HCT116 (cell line): ENCODE data around the gene TMPRSS3. TPM values are rescaled to one million over a fixed set of nuclear protein-coding genes. Genes with fewer than 3 reads are reported as not detected.

Source experiments
- ATAC-seq: fragments of 200-7000 bp; cut with Tn5 transposase; 2 replicates; pipeline ENCODE4 v1.9.1; 2020; ENCODE audit warnings: mild to moderate bottlenecking, moderate library complexity
- BruUV-seq: library from RNA; stranded (reverse); fragments of 400-500 nt; replicated peaks from 2 replicates; lab custom pipeline; 2021; lab: Mats Ljungman, UMichigan
- CTCF ChIA-PET: fragments of 300-600 bp; sonication (Branson Sonifier 250); formaldehyde crosslinking; loops from one replicate; lab custom pipeline; 2021; ENCODE audit warnings: antibody characterized with exemption; lab: Charles Lee
- POLR2A ChIA-PET: fragments of 300-600, 350-600 bp; sonication (Branson Sonifier 250); formaldehyde crosslinking; loops from one replicate; lab custom pipeline; 2021; ENCODE audit warnings: antibody characterized with exemption; lab: Charles Lee
- RAD21 ChIA-PET, 2 experiments: fragments of 300-600 bp; sonication (Branson Sonifier 250); formaldehyde crosslinking; loops; one replicate each; lab custom pipeline; 2023; ENCODE audit warnings: low total read pairs in 2 of 2; ENCODE audit not compliant: uncharacterized antibody in 2 of 2, unreplicated experiment in 2 of 2, low non-redundant PET in 1 of 2; lab: Charles Lee
- DNase-seq: peaks from one replicate; pipeline ENCODE4 v3.0.0-alpha.2; 2010; ENCODE audit warnings: low read depth, low spot score
- H2AFZ ChIP-seq: fragments of 200-600 bp; shearing (Covaris generic), sonication (generic); 2 replicates; pipeline ENCODE4 v1.6.1; 2017; ENCODE audit warnings: low read depth, mixed run types, mixed read lengths, antibody characterized with exemption, low read length; ENCODE audit not compliant: poor library complexity, severe bottlenecking
- H3K27ac ChIP-seq: 2 replicates; pipeline ENCODE4 v1.5.1; 2012; ENCODE audit warnings: low read depth, low read length
- H3K27me3 ChIP-seq: fragments of 200-600 bp; sonication (generic); 2 replicates; pipeline ENCODE4 v1.6.1; 2016; ENCODE audit warnings: mixed run types, low read length, mixed read lengths; ENCODE audit not compliant: insufficient read depth
- H3K36me3 ChIP-seq, 2 experiments: fragments of 200-500 bp in 1 of 2; fragments of 200-600 bp in 1 of 2; sonication (Bioruptor generic) in 1 of 2; sonication (generic) in 1 of 2; 2 replicates each; pipeline versions ENCODE4 v1.5.1 to v1.6.1; 2014 to 2016; ENCODE audit warnings: low read length in 2 of 2, inconsistent platforms in 1 of 2, mixed read lengths in 1 of 2, mixed run types in 1 of 2; ENCODE audit not compliant: insufficient read depth in 2 of 2, control insufficient read depth in 1 of 2
- H3K4me1 ChIP-seq, 2 experiments: fragments of 200-600 bp in 1 of 2; sonication (generic) in 1 of 2; 2 replicates each; pipeline versions ENCODE4 v1.5.1 to v1.6.1; 2012 to 2017; ENCODE audit warnings: low read length in 2 of 2, inconsistent platforms in 1 of 2, mild to moderate bottlenecking in 1 of 2, mixed read lengths in 1 of 2, mixed run types in 1 of 2, moderate library complexity in 1 of 2; ENCODE audit not compliant: insufficient read depth in 2 of 2, control insufficient read depth in 1 of 2
- H3K4me2 ChIP-seq: fragments of 200-600 bp; sonication (generic); 2 replicates; pipeline ENCODE4 v1.6.1; 2017; ENCODE audit warnings: mixed run types, low read length, mixed read lengths
- H3K4me3 ChIP-seq, 2 experiments: fragments of 200-600 bp in 1 of 2; sonication (generic) in 1 of 2; replicated peaks in 1 of 2; 2 replicates each; pipeline ENCODE4 v1.5.1; 2011 to 2016; ENCODE audit warnings: low read length in 2 of 2, control low read depth in 1 of 2, low read depth in 1 of 2, mild to moderate bottlenecking in 1 of 2, mixed read lengths in 1 of 2, mixed run types in 1 of 2
- H3K79me2 ChIP-seq: fragments of 200-600 bp; sonication (generic); 2 replicates; pipeline ENCODE4 v1.6.1; 2017; ENCODE audit warnings: mild to moderate bottlenecking, mixed run types, low read length, moderate library complexity, mixed read lengths; ENCODE audit not compliant: insufficient read depth
- H3K9ac ChIP-seq: fragments of 200-600 bp; sonication (generic); 2 replicates; pipeline ENCODE4 v1.6.1; 2016; ENCODE audit warnings: low read length, mixed read lengths
- H3K9me2 ChIP-seq: fragments of 200-600 bp; sonication (generic), shearing (Covaris generic); 2 replicates; pipeline ENCODE4 v1.6.1; 2017; ENCODE audit warnings: mixed run types, mild to moderate bottlenecking, moderate library complexity; ENCODE audit not compliant: insufficient read depth
- H3K9me3 ChIP-seq, 2 experiments: fragments of 200-500 bp in 1 of 2; fragments of 200-600 bp in 1 of 2; sonication (Bioruptor generic) in 1 of 2; sonication (generic) in 1 of 2; 2 replicates each; pipeline ENCODE4 v1.6.1; 2014 to 2017; ENCODE audit warnings: low read length in 2 of 2, mixed read lengths in 2 of 2, inconsistent platforms in 1 of 2, low read depth in 1 of 2, mild to moderate bottlenecking in 1 of 2, mixed run types in 1 of 2, moderate library complexity in 1 of 2; ENCODE audit not compliant: control insufficient read depth in 1 of 2, insufficient read depth in 1 of 2
- H4K20me1 ChIP-seq: fragments of 200-600 bp; sonication (generic), shearing (Covaris generic); 2 replicates; pipeline ENCODE4 v1.6.1; 2017; ENCODE audit warnings: mixed run types, mild to moderate bottlenecking, moderate library complexity; ENCODE audit not compliant: insufficient read depth
- ATF3 ChIP-seq: IDR thresholded peaks from 2 replicates; pipeline ENCODE4 v1.6.1; 2012
- CBX3 ChIP-seq: IDR thresholded peaks from 2 replicates; pipeline ENCODE4 v1.6.1; 2012; ENCODE audit warnings: low read depth
- CEBPB ChIP-seq: IDR thresholded peaks from 2 replicates; pipeline ENCODE4 v1.6.1; 2012; ENCODE audit warnings: low read depth
- CTCF ChIP-seq, 3 experiments: fragments of 200-600 bp in 1 of 3; sonication (generic) in 1 of 3; IDR thresholded peaks in 2 of 3; conservative IDR thresholded peaks in 1 of 3; 2 replicates each; pipeline ENCODE4 v1.5.1; 2012 to 2017; ENCODE audit warnings: low read depth in 2 of 3, low read length in 2 of 3, antibody characterized with exemption in 1 of 3, borderline replicate concordance in 1 of 3, control low read depth in 1 of 3, mild to moderate bottlenecking in 1 of 3, mixed read lengths in 1 of 3, mixed run types in 1 of 3, moderate library complexity in 1 of 3; ENCODE audit not compliant: insufficient read depth in 1 of 3
- ELF1 ChIP-seq: IDR thresholded peaks from 2 replicates; pipeline ENCODE4 v1.6.1; 2012; ENCODE audit warnings: low read depth, borderline replicate concordance
- EZH2 ChIP-seq: fragments of 200-600 bp; sonication (generic); IDR thresholded peaks from 2 replicates; pipeline ENCODE4 v1.6.1; 2017; ENCODE audit warnings: antibody characterized with exemption, mixed run types
- EZH2phosphoT487 ChIP-seq: fragments of 200-600 bp; IDR thresholded peaks from 2 replicates; pipeline ENCODE4 v1.6.1; 2018; ENCODE audit warnings: antibody characterized with exemption, borderline replicate concordance
- FOSL1 ChIP-seq: IDR thresholded peaks from 2 replicates; pipeline ENCODE4 v1.6.1; 2012; ENCODE audit warnings: low read depth
- MAX ChIP-seq: IDR thresholded peaks from 2 replicates; pipeline ENCODE4 v1.6.1; 2012
- POLR2A ChIP-seq: IDR thresholded peaks from 2 replicates; pipeline ENCODE4 v1.7.0; 2011; ENCODE audit warnings: borderline replicate concordance; ENCODE audit not compliant: insufficient read depth, insufficient read length; ENCODE audit errors: extremely low read depth
- POLR2AphosphoS5 ChIP-seq: IDR thresholded peaks from 2 replicates; pipeline ENCODE4 v1.6.1; 2011; ENCODE audit warnings: mild to moderate bottlenecking, low read depth, low read length, moderate library complexity
- SP1 ChIP-seq: IDR thresholded peaks from 2 replicates; pipeline ENCODE4 v1.6.1; 2012; ENCODE audit warnings: low read depth
- TCF7L2 ChIP-seq: IDR thresholded peaks from 2 replicates; pipeline ENCODE4 v1.7.0; 2011; ENCODE audit warnings: borderline replicate concordance, inconsistent platforms; ENCODE audit not compliant: insufficient read depth, insufficient read length; ENCODE audit errors: extremely low read depth
- YY1 ChIP-seq: IDR thresholded peaks from 2 replicates; pipeline ENCODE4 v1.6.1; 2011; ENCODE audit warnings: low read length, low read depth, moderate library complexity, mild to moderate bottlenecking; ENCODE audit not compliant: insufficient replicate concordance; ENCODE audit errors: extremely low read depth
- ZBTB33 ChIP-seq: IDR thresholded peaks from 2 replicates; pipeline ENCODE4 v1.6.1; 2011; ENCODE audit warnings: mild to moderate bottlenecking, low read length, moderate library complexity; ENCODE audit not compliant: insufficient replicate concordance; ENCODE audit errors: extremely low read depth
- ZNF274 ChIP-seq: fragments of 200-500 bp; sonication (Bioruptor generic); IDR thresholded peaks from 2 replicates; pipeline ENCODE4 v1.6.1; 2014; ENCODE audit warnings: mild to moderate bottlenecking, low read depth, low read length, inconsistent platforms
- intact Hi-C: fragments of 100-400 bp; cut with micrococcal nuclease; formaldehyde crosslinking; loops from 2 replicates; pipeline ENCODE4 v1.10.0; 2022
- total RNA-seq: library from RNA; stranded (reverse); gene quantifications from one replicate; pipeline ENCODE4 v1.2.1, GENCODE V29; 2021; ENCODE audit not compliant: unreplicated experiment

Gene TMPRSS3
- total RNA-seq, 1 experiment from 2014 or later, result not detected

GRCh38 chr21:42373908-42374455, 21.9 kb downstream of the TMPRSS3 start (continued):
- TF ChIP-seq ELF1 (no peak), POLR2AphosphoS5 (no peak), CTCF (IDR thresholded peaks at IDR 0.05 in 2 of 3, conservative IDR thresholded peaks at IDR 0.05 in 1 of 3; ENCODE audit: borderline replicate concordance in 1 of 3, insufficient read depth in 1 of 3, low read depth in 2 of 3, low read length in 2 of 3) (no peak), TCF7L2 (no peak), POLR2A (no peak), FOSL1 (no peak), YY1 (no peak), MAX (no peak), CEBPB (no peak)
- TF ChIP-seq, all 23 proteins: peak for 0

- Histone ChIP-seq H3K27ac (no peak overlapping the region), H3K4me1 (no peaks in the 10 kb centered on the region), H3K9me2 (no peaks in the 10 kb centered on the region), H3K4me3 (no peak overlapping the region), H3K4me2 (no peak overlapping the region), H4K20me1 (no peaks in the 10 kb centered on the region), H3K79me2 (no peaks in the 10 kb centered on the region), H3K36me3 (no peaks in the 10 kb centered on the region), H3K9ac (no peak overlapping the region), H2AFZ (no peak overlapping the region), H3K9me3 (no peaks in the 10 kb centered on the region), H3K27me3 (0 out of 2 replicates have a peak, but pooled peaks cover 3% of the 10 kb centered on the region)
- ChIA-PET POLR2A (no interaction called here), CTCF (interaction anchor here (1.8 kb wide), 1 partner anchor 11 kb away, joined by 5 read pairs; no protein-coding TSS in a partner anchor), RAD21 (no interaction called here)
- no peak for ATAC-seq
- intact Hi-C loops, result no loop called here
- no peak for DNase-seq
- no TSS peak for BruUV-seq
- TF ChIP-seq ZNF274, result no peak
- no peak for TF ChIP-seq EZH2
- no peak for TF ChIP-seq ZBTB33
- TF ChIP-seq CEBPB, result no peak
- no peak for TF ChIP-seq ATF3
- no peak for TF ChIP-seq EZH2phosphoT487
- no peak for TF ChIP-seq SP1
- no peak for TF ChIP-seq POLR2AphosphoS5
- no peak for TF ChIP-seq FOSL1
- no peak for TF ChIP-seq CTCF (IDR thresholded peaks at IDR 0.05 in 2 of 3, conservative IDR thresholded peaks at IDR 0.05 in 1 of 3; ENCODE audit: borderline replicate concordance in 1 of 3, insufficient read depth in 1 of 3, low read depth in 2 of 3, low read length in 2 of 3)
- no peak for TF ChIP-seq CBX3
These were observed 22.5 kb downstream of the TMPRSS3 start for GRCh38 chr21:42373196-42373907.
